ENCODE results near the gene BRSK2. TPM values are rescaled to one million over a fixed set of nuclear protein-coding genes. Genes with fewer than 3 reads are reported as not detected.

Gene BRSK2
- total RNA-seq, 1 donor = under 0.01 TPM

DNA sequence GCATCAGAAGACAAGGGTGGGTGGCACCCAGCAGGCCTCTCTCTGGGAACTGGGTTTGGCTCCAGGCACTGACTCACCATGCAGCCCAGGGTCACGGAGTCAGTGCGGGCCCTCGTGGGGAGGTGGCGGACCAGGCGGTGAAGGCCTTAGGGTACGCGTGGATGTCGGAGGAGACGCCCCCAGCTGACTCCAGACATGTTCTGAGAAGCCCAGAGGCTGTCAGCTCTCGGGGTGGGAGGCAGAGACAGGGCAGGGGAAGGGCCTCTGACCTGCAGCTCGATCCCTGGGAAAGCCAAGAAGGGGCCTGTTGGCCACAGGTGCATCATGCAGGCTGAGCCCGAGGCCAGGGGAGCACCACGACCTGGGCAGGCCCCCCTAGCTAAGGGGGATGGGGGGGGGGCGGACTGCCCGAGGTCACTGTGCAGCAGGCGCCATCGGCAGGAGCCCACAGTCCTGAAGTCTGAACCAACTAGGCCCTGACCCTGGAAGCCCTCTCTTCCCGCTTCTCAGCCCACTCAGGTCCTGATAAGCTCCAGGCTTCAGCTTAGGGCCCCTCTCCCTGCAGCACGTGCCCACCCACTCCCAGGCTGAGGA is 78.8 kb downstream of the BRSK2 start:
- no peak overlapping the region for H3K4me3 ChIP-seq (ENCODE audit: low read depth, low read length)
- DNase-seq (ENCODE audit: low read depth) = no peak
- TF ChIP-seq, protein P1, sequence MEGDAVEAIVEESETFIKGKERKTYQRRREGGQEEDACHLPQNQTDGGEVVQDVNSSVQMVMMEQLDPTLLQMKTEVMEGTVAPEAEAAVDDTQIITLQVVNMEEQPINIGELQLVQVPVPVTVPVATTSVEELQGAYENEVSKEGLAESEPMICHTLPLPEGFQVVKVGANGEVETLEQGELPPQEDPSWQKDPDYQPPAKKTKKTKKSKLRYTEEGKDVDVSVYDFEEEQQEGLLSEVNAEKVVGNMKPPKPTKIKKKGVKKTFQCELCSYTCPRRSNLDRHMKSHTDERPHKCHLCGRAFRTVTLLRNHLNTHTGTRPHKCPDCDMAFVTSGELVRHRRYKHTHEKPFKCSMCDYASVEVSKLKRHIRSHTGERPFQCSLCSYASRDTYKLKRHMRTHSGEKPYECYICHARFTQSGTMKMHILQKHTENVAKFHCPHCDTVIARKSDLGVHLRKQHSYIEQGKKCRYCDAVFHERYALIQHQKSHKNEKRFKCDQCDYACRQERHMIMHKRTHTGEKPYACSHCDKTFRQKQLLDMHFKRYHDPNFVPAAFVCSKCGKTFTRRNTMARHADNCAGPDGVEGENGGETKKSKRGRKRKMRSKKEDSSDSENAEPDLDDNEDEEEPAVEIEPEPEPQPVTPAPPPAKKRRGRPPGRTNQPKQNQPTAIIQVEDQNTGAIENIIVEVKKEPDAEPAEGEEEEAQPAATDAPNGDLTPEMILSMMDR (IDR thresholded peaks at IDR 0.05; ENCODE audit: insufficient read depth, low read depth, low read length) = no peak

DNA sequence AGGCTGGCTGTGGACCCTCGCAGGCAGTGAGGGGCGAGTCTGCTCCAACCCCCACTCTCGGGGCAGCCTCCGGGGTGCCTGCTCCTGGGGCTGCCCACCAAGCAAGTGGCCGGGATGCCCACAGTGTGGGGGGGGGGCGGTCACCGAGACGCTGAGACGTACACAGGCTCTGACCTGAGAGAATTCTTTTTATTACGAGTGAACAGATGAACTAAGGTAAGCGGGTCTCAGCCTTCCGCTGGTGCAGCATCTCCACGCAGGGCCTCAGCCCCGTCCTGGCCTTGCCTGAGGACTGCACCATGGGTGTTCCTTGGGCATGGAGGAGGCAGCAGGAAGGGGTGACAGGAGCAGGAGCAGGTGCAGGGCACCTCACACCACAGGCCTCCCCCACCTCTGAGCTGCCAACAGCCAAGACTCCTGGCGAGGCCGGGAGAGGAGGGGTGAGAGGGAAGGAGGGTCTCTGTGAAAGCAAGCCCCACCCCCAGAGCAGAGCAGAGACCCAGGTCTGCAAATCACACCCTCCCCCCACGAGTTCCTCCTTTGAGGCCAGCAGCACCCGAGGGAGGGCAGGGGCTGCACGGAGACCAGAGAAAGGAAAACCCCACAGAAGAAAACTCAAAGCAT is 79.7 kb downstream of the BRSK2 start:
- no peak for DNase-seq (ENCODE audit: low read depth)
- TF ChIP-seq, protein P1 (IDR thresholded peaks at IDR 0.05; ENCODE audit: insufficient read depth, low read depth, low read length) = no peak
- H3K4me3 ChIP-seq (ENCODE audit: low read depth, low read length) = no peak overlapping the region

DNA sequence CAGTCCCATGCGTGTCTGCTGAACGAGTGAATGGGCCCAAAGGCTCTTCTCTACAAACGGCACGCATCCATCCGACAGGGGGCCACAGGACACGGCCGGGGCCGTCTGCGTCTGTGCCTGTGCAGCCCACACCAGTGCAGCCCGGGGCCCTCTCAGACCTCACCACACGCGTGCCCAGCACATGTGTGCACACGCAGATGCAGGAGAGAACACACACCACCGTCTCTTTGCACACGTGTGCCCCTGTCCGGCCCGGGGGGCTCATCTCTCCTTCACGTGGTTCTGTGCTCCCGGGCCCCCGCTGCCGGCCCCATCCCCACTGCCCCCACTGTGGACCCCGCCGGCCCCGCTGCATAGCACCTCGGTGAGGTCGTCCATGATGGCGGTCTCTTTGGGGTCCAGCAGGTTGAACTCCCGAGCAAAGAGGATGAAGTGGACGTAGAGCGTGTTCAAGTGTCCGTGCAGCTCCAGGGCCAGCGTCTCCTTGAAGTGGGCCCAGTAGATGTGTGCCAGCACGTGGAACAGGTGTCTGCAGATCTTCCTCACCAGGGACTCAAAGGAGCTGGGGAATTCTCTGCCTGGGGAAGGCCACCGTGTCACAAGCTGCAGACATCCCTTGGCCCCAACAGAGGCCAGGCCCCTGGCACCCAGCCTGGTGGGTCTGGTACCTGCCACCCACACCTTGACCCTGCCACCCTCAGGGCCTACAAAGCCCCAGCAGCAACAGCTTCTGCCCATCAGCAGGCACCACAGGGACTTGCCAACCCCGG is 80.4 kb downstream of the BRSK2 start:
- TF ChIP-seq, protein P1 (IDR thresholded peaks at IDR 0.05; ENCODE audit: insufficient read depth, low read depth, low read length) = no peak
- no peak for DNase-seq (ENCODE audit: low read depth)
- H3K4me3 ChIP-seq (ENCODE audit: low read depth, low read length) = no peak overlapping the region

DNA sequence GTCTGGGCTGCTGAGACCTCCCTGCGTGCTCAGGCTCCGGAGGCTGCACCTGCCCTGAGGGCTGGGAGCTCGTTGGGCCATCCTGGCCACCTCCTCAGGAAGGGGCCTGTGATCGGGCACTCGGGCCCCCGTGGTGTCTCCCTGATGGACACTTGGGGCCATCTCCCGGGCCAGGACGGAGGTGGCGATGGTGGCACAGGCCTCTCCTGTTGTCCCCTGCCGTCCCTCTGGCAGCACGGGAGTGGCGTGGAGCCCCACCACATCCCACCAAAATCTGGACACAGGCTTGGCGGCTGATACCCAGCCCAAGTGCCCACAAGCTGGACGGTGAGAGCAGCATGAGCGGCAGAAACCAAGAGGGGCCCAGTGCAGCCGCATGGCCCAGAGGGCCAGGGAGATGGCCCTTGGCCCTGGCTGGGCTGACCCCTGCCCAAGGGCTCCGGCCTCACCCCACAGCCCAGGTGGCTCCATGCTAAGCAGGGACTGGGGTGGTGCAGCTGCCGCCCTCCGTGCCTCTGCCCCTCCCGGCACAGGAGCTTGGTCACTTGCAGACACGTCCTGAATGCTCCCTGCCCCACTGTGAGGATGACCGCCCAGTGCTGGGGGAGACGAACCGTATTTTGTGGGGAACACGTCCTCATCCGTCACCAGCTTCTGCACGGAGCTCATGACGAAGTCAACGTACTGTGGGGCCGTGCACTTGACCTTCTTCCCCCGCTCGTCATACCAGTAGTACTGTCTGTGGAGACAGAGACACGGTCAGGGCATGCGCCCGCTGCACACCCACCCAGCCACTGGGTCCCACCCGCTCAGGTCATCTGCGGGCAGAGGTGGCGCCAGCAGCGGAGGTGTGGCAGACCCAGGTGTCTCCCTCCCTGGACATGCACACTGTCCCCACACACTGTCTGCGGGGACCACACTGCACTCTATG is 81.2 kb downstream of the BRSK2 start:
- no peak for DNase-seq (ENCODE audit: low read depth)
- TF ChIP-seq, protein P1 (IDR thresholded peaks at IDR 0.05; ENCODE audit: insufficient read depth, low read depth, low read length) = no peak
- no peak overlapping the region for H3K4me3 ChIP-seq (ENCODE audit: low read depth, low read length)

DNA sequence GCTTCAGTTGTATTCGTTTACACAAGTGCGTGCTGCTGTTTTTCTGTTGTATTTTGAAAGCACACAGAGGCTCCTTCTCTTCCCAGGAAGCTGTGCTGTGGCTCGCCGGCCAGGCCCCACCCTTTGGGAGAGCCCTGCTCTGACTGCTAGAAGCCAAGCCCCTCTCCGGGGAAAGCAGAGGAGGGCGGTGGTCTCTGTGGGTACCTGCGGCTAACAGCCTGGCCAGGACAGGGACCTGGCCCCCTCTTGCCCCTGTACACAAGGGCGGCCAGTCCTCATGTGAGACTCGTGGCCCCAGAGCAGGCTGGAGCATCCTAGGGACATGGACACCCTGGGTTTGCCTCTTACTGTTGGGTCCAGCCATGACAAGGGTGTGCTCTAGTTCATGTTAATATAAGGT is 82.0 kb downstream of the BRSK2 start:
- TF ChIP-seq, protein P1 (IDR thresholded peaks at IDR 0.05; ENCODE audit: insufficient read depth, low read depth, low read length) = no peak
- no peak overlapping the region for H3K4me3 ChIP-seq (ENCODE audit: low read depth, low read length)
- DNase-seq (ENCODE audit: low read depth) = no peak

Data from fibroblast of villous mesenchyme (primary cell).